Measurements from ENCODE around the gene IL32. TPM values are rescaled to one million over a fixed set of nuclear protein-coding genes. Genes with fewer than 3 reads are reported as not detected.

The IL32 gene
- total and polyA plus RNA-seq, 9 of the 15 experiments (the other 6 are each of a cell fraction or from before 2014, with no cell fraction given): 0.21 to 2.2 (median 0.37) TPM; not detected in 3

- no peak; the same call in 1 of the 2 replicates for TF ChIP-seq TFAP4 (CRISPR knock-in tag; IDR thresholded peaks at IDR 0.05; ENCODE audit: borderline replicate concordance)
- no peak for TF ChIP-seq POLR3G (IDR thresholded peaks at IDR 0.05; ENCODE audit: extremely low read depth, insufficient read length, insufficient replicate concordance)
- TF ChIP-seq RFX7 (CRISPR knock-in tag; IDR thresholded peaks at IDR 0.05): no peak
- TF ChIP-seq NR4A1 (CRISPR knock-in tag; IDR thresholded peaks at IDR 0.05): no peak
- TF ChIP-seq NR4A1 (tag; IDR thresholded peaks at IDR 0.05): no peak
- TF ChIP-seq HDAC2 (IDR thresholded peaks at IDR 0.05): 0 out of 2 replicates have a peak, but pooled peaks have one; percentile 20
- TF ChIP-seq, protein P1, sequence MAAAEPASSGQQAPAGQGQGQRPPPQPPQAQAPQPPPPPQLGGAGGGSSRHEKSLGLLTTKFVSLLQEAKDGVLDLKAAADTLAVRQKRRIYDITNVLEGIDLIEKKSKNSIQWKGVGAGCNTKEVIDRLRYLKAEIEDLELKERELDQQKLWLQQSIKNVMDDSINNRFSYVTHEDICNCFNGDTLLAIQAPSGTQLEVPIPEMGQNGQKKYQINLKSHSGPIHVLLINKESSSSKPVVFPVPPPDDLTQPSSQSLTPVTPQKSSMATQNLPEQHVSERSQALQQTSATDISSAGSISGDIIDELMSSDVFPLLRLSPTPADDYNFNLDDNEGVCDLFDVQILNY (CRISPR knock-in tag; IDR thresholded peaks at IDR 0.05): no peak
- TF ChIP-seq, protein P2, sequence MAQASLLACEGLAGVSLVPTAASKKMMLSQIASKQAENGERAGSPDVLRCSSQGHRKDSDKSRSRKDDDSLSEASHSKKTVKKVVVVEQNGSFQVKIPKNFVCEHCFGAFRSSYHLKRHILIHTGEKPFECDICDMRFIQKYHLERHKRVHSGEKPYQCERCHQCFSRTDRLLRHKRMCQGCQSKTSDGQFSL (CRISPR knock-in tag; IDR thresholded peaks at IDR 0.05): peak; percentile 93
- TF ChIP-seq, protein P2 (tag; IDR thresholded peaks at IDR 0.05): peak in 1 of 2 experiments; percentile 84; a peak in 2 of 4 replicates
- TF ChIP-seq CBFA2T2 (conservative IDR thresholded peaks at IDR 0.05): no peak
- TF ChIP-seq JUN (IDR thresholded peaks at IDR 0.05; ENCODE audit: borderline replicate concordance, low read depth, low read length): peak; percentile 91
- TF ChIP-seq JUN (CRISPR knock-in tag; IDR thresholded peaks at IDR 0.05; ENCODE audit: borderline replicate concordance): 0 out of 2 replicates have a peak, but pooled peaks have one; percentile 91
- no peak for TF ChIP-seq STAT5A (IDR thresholded peaks at IDR 0.05; ENCODE audit: borderline replicate concordance, low read length)
- peak; percentile 48 for TF ChIP-seq CCNT2 (IDR thresholded peaks at IDR 0.05; ENCODE audit: borderline replicate concordance, extremely low read depth, insufficient read length, low read depth, low read length)
- no peak for TF ChIP-seq CAMTA2 (CRISPR knock-in tag; conservative IDR thresholded peaks at IDR 0.05)
- no peak for TF ChIP-seq SMARCA5 (IDR thresholded peaks at IDR 0.05)
- TF ChIP-seq KLF16 (IDR thresholded peaks at IDR 0.05): no peak
- no peak for TF ChIP-seq IRF9 (tag; IDR thresholded peaks at IDR 0.05)
- TF ChIP-seq, protein P3, sequence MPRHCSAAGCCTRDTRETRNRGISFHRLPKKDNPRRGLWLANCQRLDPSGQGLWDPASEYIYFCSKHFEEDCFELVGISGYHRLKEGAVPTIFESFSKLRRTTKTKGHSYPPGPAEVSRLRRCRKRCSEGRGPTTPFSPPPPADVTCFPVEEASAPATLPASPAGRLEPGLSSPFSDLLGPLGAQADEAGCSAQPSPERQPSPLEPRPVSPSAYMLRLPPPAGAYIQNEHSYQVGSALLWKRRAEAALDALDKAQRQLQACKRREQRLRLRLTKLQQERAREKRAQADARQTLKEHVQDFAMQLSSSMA (CRISPR knock-in tag; IDR thresholded peaks at IDR 0.05): no peak
- TF ChIP-seq, protein P4, sequence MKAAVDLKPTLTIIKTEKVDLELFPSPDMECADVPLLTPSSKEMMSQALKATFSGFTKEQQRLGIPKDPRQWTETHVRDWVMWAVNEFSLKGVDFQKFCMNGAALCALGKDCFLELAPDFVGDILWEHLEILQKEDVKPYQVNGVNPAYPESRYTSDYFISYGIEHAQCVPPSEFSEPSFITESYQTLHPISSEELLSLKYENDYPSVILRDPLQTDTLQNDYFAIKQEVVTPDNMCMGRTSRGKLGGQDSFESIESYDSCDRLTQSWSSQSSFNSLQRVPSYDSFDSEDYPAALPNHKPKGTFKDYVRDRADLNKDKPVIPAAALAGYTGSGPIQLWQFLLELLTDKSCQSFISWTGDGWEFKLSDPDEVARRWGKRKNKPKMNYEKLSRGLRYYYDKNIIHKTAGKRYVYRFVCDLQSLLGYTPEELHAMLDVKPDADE (conservative IDR thresholded peaks at IDR 0.05; ENCODE audit: control insufficient read depth, low read depth, low read length): no peak
- no peak for TF ChIP-seq ZNF274 (IDR thresholded peaks at IDR 0.05; ENCODE audit: borderline replicate concordance, low read depth, low read length)
- no peak for TF ChIP-seq U2AF2 (optimal IDR thresholded peaks at IDR 0.05; ENCODE audit: low read depth, low read length)
Observed at GRCh38 chr16:3020604-3021448, 44.6 kb upstream of the IL32 start (continued).
